Measurements from ENCODE around the gene OR56A3. TPM values are rescaled to one million over a fixed set of nuclear protein-coding genes. Genes with fewer than 3 reads are reported as not detected.
A peak's percentile ranks its signal among the peaks of the same experiment; 100 is the strongest.

Gene OR56A3
- total RNA-seq, 2 donors from 2014 or later, result not detected

- Mint-ChIP-seq H3K9me3 (no peaks in the 10 kb centered on the region), H3K27ac (no peak overlapping the region), H3K4me1 (peaks cover 7% of the 10 kb centered on the region), H3K36me3 (ENCODE audit: low read depth) (no peaks in the 10 kb centered on the region), H3K4me3 (no peak overlapping the region), H3K27me3 (ENCODE audit: insufficient read depth) (peaks cover 1% of the 10 kb centered on the region)
- Histone ChIP-seq H3K9ac (ENCODE audit: extremely low read depth, low read length, poor library complexity, severe bottlenecking) (no peak overlapping the region), H3K27me3 (ENCODE audit: control insufficient read depth, insufficient read depth, low read length, poor library complexity, severe bottlenecking) (peaks cover 4% of the 10 kb centered on the region), H3K36me3 (ENCODE audit: control insufficient read depth, insufficient read depth, low read length) (no peaks in the 10 kb centered on the region), H3K4me1 (ENCODE audit: control insufficient read depth, insufficient read depth, low read length) (peaks cover 4% of the 10 kb centered on the region), H3K27ac (ENCODE audit: low read depth, low read length) (no peak overlapping the region), H3K4me3 (ENCODE audit: low read length) (no peak overlapping the region), H3K9me3 (ENCODE audit: control insufficient read depth, low read length) (no peaks in the 10 kb centered on the region)
- 89 to 95% methylated on average over 3 of the region's 4 CpGs for WGBS, 2 experiments (ENCODE audit: insufficient coverage in 1 of 2, insufficient read length in 1 of 2)
- DNase-seq, result no peak
- no peak for TF ChIP-seq CTCF (conservative IDR thresholded peaks at IDR 0.05)
These were observed 47.2 kb downstream of the OR56A3 start for GRCh38 chr11:5989203-5989602.

GRCh38 chr11:5992150-5992549 lies 50.1 kb downstream of the OR56A3 start:
- no peak overlapping the region for H3K4me3 Mint-ChIP-seq
- Histone ChIP-seq H3K4me1 (ENCODE audit: control insufficient read depth, insufficient read depth, low read length) (peaks cover 4% of the 10 kb centered on the region), H3K9ac (ENCODE audit: extremely low read depth, low read length, poor library complexity, severe bottlenecking) (no peak overlapping the region), H3K27ac (ENCODE audit: low read depth, low read length) (no peak overlapping the region), H3K9me3 (ENCODE audit: control insufficient read depth, low read length) (no peaks in the 10 kb centered on the region), H3K27me3 (ENCODE audit: control insufficient read depth, insufficient read depth, low read length, poor library complexity, severe bottlenecking) (peaks cover 12% of the 10 kb centered on the region), H3K4me3 (ENCODE audit: low read length) (no peak overlapping the region), H3K36me3 (ENCODE audit: control insufficient read depth, insufficient read depth, low read length) (no peaks in the 10 kb centered on the region)
- no peak for DNase-seq
- TF ChIP-seq CTCF (conservative IDR thresholded peaks at IDR 0.05), result no peak
- no peaks in the 10 kb centered on the region for H3K9me3 Mint-ChIP-seq
- no peak overlapping the region for H3K27ac Mint-ChIP-seq
- no peaks in the 10 kb centered on the region for H3K36me3 Mint-ChIP-seq (ENCODE audit: low read depth)
- H3K4me1 Mint-ChIP-seq, result peaks cover 7% of the 10 kb centered on the region
- H3K27me3 Mint-ChIP-seq (ENCODE audit: insufficient read depth), result peaks cover 6% of the 10 kb centered on the region
- 87 to 92% methylated on average over 3 of the region's 3 CpGs for WGBS, 2 experiments (ENCODE audit: insufficient coverage in 1 of 2, insufficient read length in 1 of 2)

GRCh38 chr11:5992604-5993251 lies 50.7 kb downstream of the OR56A3 start:
- Histone ChIP-seq H3K27ac (ENCODE audit: low read depth, low read length) (no peak overlapping the region), H3K9ac (ENCODE audit: extremely low read depth, low read length, poor library complexity, severe bottlenecking) (no peak overlapping the region), H3K27me3 (ENCODE audit: control insufficient read depth, insufficient read depth, low read length, poor library complexity, severe bottlenecking) (peaks cover 14% of the 10 kb centered on the region), H3K36me3 (ENCODE audit: control insufficient read depth, insufficient read depth, low read length) (no peaks in the 10 kb centered on the region), H3K4me3 (ENCODE audit: low read length) (no peak overlapping the region), H3K9me3 (ENCODE audit: control insufficient read depth, low read length) (no peaks in the 10 kb centered on the region), H3K4me1 (ENCODE audit: control insufficient read depth, insufficient read depth, low read length) (peaks cover 4% of the 10 kb centered on the region)
- peak; percentile 86 for TF ChIP-seq CTCF (conservative IDR thresholded peaks at IDR 0.05)
- WGBS, 2 experiments (ENCODE audit: insufficient coverage in 1 of 2, insufficient read length in 1 of 2), result 90 to 100% methylated on average over 1 to 2 of the region's 3 CpGs
- Mint-ChIP-seq H3K27me3 (ENCODE audit: insufficient read depth) (peaks cover 8% of the 10 kb centered on the region), H3K27ac (no peak overlapping the region), H3K4me3 (no peak overlapping the region), H3K9me3 (no peaks in the 10 kb centered on the region), H3K4me1 (peaks cover 7% of the 10 kb centered on the region), H3K36me3 (ENCODE audit: low read depth) (no peaks in the 10 kb centered on the region)
- no peak for DNase-seq

All from endodermal cell (in vitro differentiated cells).